ENCODE measurements around the gene DNAJC21. TPM values are rescaled to one million over a fixed set of nuclear protein-coding genes. Genes with fewer than 3 reads are reported as not detected.

The DNAJC21 gene
- total and polyA plus RNA-seq, 2 experiments from 2014 or later, result 35.7 to 37.4 TPM

- H3K4me3 Mint-ChIP-seq, result no peak overlapping the region
- Histone ChIP-seq H3K4me2 (no peak overlapping the region), H3K27me3 (ENCODE audit: insufficient read depth) (no peaks in the 10 kb centered on the region), H3K4me1 (ENCODE audit: insufficient read depth) (peaks cover 15% of the 10 kb centered on the region), H3F3A (replicated peaks; ENCODE audit: low read depth) (no peaks in the 10 kb centered on the region), H4K20me1 (replicated peaks; ENCODE audit: insufficient read depth) (no peaks in the 10 kb centered on the region), H3K79me2 (replicated peaks; ENCODE audit: insufficient read depth) (no peaks in the 10 kb centered on the region), H2AFZ (peak overlapping the region; percentile 91), H3K9me2 (ENCODE audit: insufficient read depth) (no peaks in the 10 kb centered on the region), H3K4me3 (no peak overlapping the region), H3K27ac (ENCODE audit: low read depth) (no peak overlapping the region), H3K36me3 (ENCODE audit: insufficient read depth) (no peaks in the 10 kb centered on the region; the same call in 1 of the 2 replicates)
- peaks cover 14% of the 10 kb centered on the region for H3K4me1 Mint-ChIP-seq
- H3K36me3 Mint-ChIP-seq (ENCODE audit: low read depth), result no peaks in the 10 kb centered on the region
- no peak overlapping the region for H3K27ac Mint-ChIP-seq
- H3K27me3 Mint-ChIP-seq (ENCODE audit: insufficient read depth, low read depth, poor library complexity), result peaks cover 7% of the 10 kb centered on the region
- DNase-seq (ENCODE audit: low spot score) (no peak), ATAC-seq (no peak)
- no peaks in the 10 kb centered on the region for H3K9me3 Mint-ChIP-seq
- no peak for TF ChIP-seq ZNF331 (CRISPR knock-in tag; IDR thresholded peaks at IDR 0.05; ENCODE audit: low read depth)
- TF ChIP-seq NANOG (IDR thresholded peaks at IDR 0.05; ENCODE audit: borderline replicate concordance), result no peak
- TF ChIP-seq CREB1 (CRISPR knock-in tag; IDR thresholded peaks at IDR 0.05; ENCODE audit: low read depth), result no peak
- no peak for TF ChIP-seq JUNB (IDR thresholded peaks at IDR 0.05; ENCODE audit: unreplicated experiment)
- TF ChIP-seq ETS1 (IDR thresholded peaks at IDR 0.05), result no peak
- no peak for TF ChIP-seq EZH2 (IDR thresholded peaks at IDR 0.05; ENCODE audit: low read depth, unreplicated experiment)
- TF ChIP-seq CTCF (conservative IDR thresholded peaks at IDR 0.05; ENCODE audit: low read depth in 2 of 2), result no peak
- TF ChIP-seq REST (IDR thresholded peaks at IDR 0.05; ENCODE audit: unreplicated experiment), result no peak
- TF ChIP-seq ZNF114 (CRISPR knock-in tag; IDR thresholded peaks at IDR 0.05), result no peak
- no peak for TF ChIP-seq ZNF462 (CRISPR knock-in tag; IDR thresholded peaks at IDR 0.05)
- TF ChIP-seq EZH2phosphoT487 (IDR thresholded peaks at IDR 0.05; ENCODE audit: unreplicated experiment), result no peak
- no peak for TF ChIP-seq POLR2AphosphoS5 (IDR thresholded peaks at IDR 0.05; ENCODE audit: low read depth)
- TF ChIP-seq STAT1 (IDR thresholded peaks at IDR 0.05; ENCODE audit: unreplicated experiment), result no peak
These were observed 72.5 kb downstream of the DNAJC21 start for GRCh38 chr5:35001842-35002241.

Data from GM23338 (cell line).